Colonic mucosa (tissue), 4 donors: ENCODE results near the gene PIP5K1B. TPM values are rescaled to one million over a fixed set of nuclear protein-coding genes. Genes with fewer than 3 reads are reported as not detected.

Experiments used
- DNase-seq: peaks from one replicate; pipeline ENCODE4 v3.0.0-alpha.2; 2020
- H3K27ac ChIP-seq: fragments of 200-600 bp; one replicate; pipeline ENCODE4 v1.8.0; 2021
- H3K27me3 ChIP-seq: fragments of 200-600 bp; one replicate; pipeline ENCODE4 v1.8.0; 2021
- H3K36me3 ChIP-seq: fragments of 200-600 bp; one replicate; pipeline ENCODE4 v1.8.0; 2021
- H3K4me1 ChIP-seq: fragments of 200-600 bp; one replicate; pipeline ENCODE4 v1.8.0; 2021; ENCODE audit warnings: mild to moderate bottlenecking
- H3K4me3 ChIP-seq: fragments of 200-600 bp; one replicate; pipeline ENCODE4 v1.8.0; 2021
- H3K9ac ChIP-seq, 2 donors: one replicate each; pipeline ENCODE4 v1.7.0; 2013; ENCODE audit warnings: control low read depth in 2 of 2, low read depth in 2 of 2, low read length in 2 of 2
- H3K9me3 ChIP-seq: fragments of 200-600 bp; one replicate; pipeline ENCODE4 v1.8.0; 2021
- intact Hi-C: fragments of 100-400 bp; cut with DNase I; formaldehyde crosslinking; loops from one replicate; pipeline ENCODE4 v1.14.1; 2022
- total RNA-seq, 2 donors: library from RNA; stranded (reverse); fragmentation: NEBNext Ultra II Directional in 1 of 2; extraction: Animal tissue kit (Norgen Biotek cat#: 25700) in 1 of 2; gene quantifications; one replicate each; pipeline ENCODE4 v1.2.1, GENCODE V29; 2021
- TF ChIP-seq, protein P1 (sequence below): fragments of 200-600 bp; IDR thresholded peaks from one replicate; pipeline ENCODE4 v1.8.0; 2022; ENCODE audit warnings: antibody characterized with exemption, mild to moderate bottlenecking
- donor health status: healthy.
- donor health status: DM: no; HTN: no; CAD: no.
- donor health status: DM: no; HTN: no; CAD: no.

PIP5K1B gene
- total RNA-seq, 2 donors from 2014 or later: 59.2 to 74.2 TPM

DNA sequence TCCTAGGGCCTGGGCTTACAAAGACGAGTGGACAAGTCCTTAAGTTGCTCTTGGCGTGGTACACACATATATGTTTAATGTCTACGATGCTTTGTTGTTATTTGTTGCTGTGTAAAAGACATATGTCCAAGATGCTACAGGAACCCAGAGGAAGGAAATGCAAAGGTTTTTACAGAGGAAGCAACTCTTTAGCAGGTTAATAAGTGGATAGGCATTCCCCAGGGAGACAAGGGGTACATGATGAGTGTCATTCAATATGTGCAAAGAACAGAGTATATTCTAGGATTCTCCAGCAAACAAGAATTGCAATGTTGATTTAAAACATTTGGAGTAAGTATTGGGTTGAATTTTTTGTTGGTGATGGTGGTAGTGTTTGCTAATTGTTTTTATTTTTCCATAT is 92.1 kb downstream of the PIP5K1B start:
- Histone ChIP-seq H3K9me3 (no peaks in the 10 kb centered on the region), H3K27ac (no peak overlapping the region), H3K4me3 (no peak overlapping the region), H3K4me1 (no peaks in the 10 kb centered on the region), H3K27me3 (no peaks in the 10 kb centered on the region), H3K9ac (no peak overlapping the region), H3K36me3 (no peaks in the 10 kb centered on the region)
- DNase-seq: no peak
- intact Hi-C loops: no loop called here
- TF ChIP-seq, protein P1, sequence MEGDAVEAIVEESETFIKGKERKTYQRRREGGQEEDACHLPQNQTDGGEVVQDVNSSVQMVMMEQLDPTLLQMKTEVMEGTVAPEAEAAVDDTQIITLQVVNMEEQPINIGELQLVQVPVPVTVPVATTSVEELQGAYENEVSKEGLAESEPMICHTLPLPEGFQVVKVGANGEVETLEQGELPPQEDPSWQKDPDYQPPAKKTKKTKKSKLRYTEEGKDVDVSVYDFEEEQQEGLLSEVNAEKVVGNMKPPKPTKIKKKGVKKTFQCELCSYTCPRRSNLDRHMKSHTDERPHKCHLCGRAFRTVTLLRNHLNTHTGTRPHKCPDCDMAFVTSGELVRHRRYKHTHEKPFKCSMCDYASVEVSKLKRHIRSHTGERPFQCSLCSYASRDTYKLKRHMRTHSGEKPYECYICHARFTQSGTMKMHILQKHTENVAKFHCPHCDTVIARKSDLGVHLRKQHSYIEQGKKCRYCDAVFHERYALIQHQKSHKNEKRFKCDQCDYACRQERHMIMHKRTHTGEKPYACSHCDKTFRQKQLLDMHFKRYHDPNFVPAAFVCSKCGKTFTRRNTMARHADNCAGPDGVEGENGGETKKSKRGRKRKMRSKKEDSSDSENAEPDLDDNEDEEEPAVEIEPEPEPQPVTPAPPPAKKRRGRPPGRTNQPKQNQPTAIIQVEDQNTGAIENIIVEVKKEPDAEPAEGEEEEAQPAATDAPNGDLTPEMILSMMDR: no peak

DNA sequence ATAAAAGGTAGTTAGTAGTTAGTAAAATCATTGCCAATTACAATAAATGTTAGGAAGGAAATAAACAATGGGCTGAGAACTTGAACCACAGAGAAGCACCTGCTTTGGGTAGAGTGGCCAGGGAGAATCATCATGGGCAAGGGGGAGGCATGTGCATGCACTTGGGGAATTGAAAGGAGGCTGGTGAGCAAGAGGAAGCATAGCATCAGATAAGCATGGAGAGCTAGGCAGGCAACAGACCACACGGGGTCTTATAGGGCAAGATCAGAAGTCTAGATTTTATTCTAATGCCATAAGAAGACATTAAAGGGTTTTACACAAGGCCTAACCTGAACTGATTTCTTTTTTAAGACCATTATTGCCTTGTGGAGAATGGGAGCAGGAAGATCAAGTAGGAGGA is 93.4 kb downstream of the PIP5K1B start:
- H3K27ac ChIP-seq: no peak overlapping the region
- no peaks in the 10 kb centered on the region for H3K36me3 ChIP-seq
- no peaks in the 10 kb centered on the region for H3K9me3 ChIP-seq
- H3K27me3 ChIP-seq: no peaks in the 10 kb centered on the region
- H3K4me3 ChIP-seq: no peak overlapping the region
- no peak for DNase-seq
- intact Hi-C loops: no loop called here
- TF ChIP-seq, protein P1: no peak
- H3K9ac ChIP-seq: no peak overlapping the region
- H3K4me1 ChIP-seq: no peaks in the 10 kb centered on the region

- TF ChIP-seq, protein P1: no peak
- intact Hi-C loops: no loop called here
These were observed 95.8 kb downstream of the PIP5K1B start for GRCh38 chr9:68800836-68801235.

DNA sequence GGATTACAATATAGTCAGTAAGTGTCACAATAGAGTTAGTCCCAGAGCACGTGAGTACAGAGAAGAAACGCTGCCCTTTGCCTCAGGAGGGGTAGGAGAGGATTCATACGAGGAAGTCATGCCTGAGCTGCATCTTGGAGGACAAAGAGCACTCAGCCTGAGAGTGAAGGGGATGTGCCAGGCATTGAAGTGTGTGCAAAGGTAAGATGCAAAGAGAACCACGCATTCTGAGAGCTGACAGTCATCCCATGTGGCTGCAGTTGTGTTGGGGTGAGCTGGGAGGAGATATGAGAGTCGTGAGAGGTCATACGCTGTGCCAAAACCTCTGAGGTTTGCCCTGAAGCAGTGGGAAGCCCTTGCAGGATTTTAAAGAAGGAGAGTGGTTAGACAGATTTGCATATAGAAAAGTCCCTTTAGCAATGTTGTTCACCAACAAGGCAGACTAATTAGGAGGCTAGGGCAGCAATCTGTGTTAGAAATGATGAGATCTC is 97.5 kb downstream of the PIP5K1B start:
- TF ChIP-seq, protein P1: no peak
- Histone ChIP-seq H3K9me3 (no peaks in the 10 kb centered on the region), H3K27ac (no peak overlapping the region), H3K9ac (no peak overlapping the region), H3K27me3 (no peaks in the 10 kb centered on the region), H3K4me1 (no peaks in the 10 kb centered on the region), H3K36me3 (no peaks in the 10 kb centered on the region), H3K4me3 (no peak overlapping the region)
- DNase-seq: no peak
- intact Hi-C loops: no loop called here

More at GRCh38 chr9:68800836-68801235, 95.8 kb downstream of the PIP5K1B start:
- Histone ChIP-seq H3K4me1 (no peaks in the 10 kb centered on the region), H3K4me3 (no peak overlapping the region), H3K27ac (no peak overlapping the region), H3K9me3 (no peaks in the 10 kb centered on the region), H3K36me3 (no peaks in the 10 kb centered on the region), H3K9ac (no peak overlapping the region), H3K27me3 (no peaks in the 10 kb centered on the region)
- DNase-seq: no peak

- H3K27ac ChIP-seq: no peak overlapping the region
These were observed 100.2 kb downstream of the PIP5K1B start for GRCh38 chr9:68804911-68805889.

More at GRCh38 chr9:68804911-68805889, 100.2 kb downstream of the PIP5K1B start:
- TF ChIP-seq, protein P1: no peak
- no peaks in the 10 kb centered on the region for H3K9me3 ChIP-seq
- no peaks in the 10 kb centered on the region for H3K36me3 ChIP-seq
- no peaks in the 10 kb centered on the region for H3K4me1 ChIP-seq
- H3K27me3 ChIP-seq: no peaks in the 10 kb centered on the region
- no peak for DNase-seq
- H3K9ac ChIP-seq: no peak overlapping the region
- intact Hi-C loops: no loop called here
- H3K4me3 ChIP-seq: no peak overlapping the region
